Jurkat, Clone E6-1 (cell line): Measurements from ENCODE around the gene KLRC3. TPM values are rescaled to one million over a fixed set of nuclear protein-coding genes. Genes with fewer than 3 reads are reported as not detected.
"Not testable (repeated sequence)": the region's sequence is repeated elsewhere in the genome, so short reads cannot be mapped to it uniquely, and the experiment has no call there.

Experiments
- DNase-seq: peaks from one replicate; pipeline ENCODE4 v3.0.0-alpha.2; 2011; ENCODE audit warnings: low read depth, low spot score
- H3K4me3 ChIP-seq: 2 replicates; pipeline ENCODE4 v1.5.1; 2011; ENCODE audit warnings: mild to moderate bottlenecking, low read length, control low read depth, moderate library complexity
- polyA plus RNA-seq: library from polyadenylated mRNA; unstranded; fragments of >200 nt; gene quantifications from one replicate; pipeline ENCODE4 v1.2.1, GENCODE V29; 2012; ENCODE audit warnings: missing spikeins; ENCODE audit not compliant: insufficient read length, insufficient read depth

The KLRC3 gene
- not detected for polyA plus RNA-seq

GRCh38 chr12:10420334-10420733 lies at the start of gene KLRC3:
TSS of gene KLRC3 (minus strand) at chr12:10420595. CDS start at chr12:10420550, 45 bp downstream.
- not testable (repeated sequence) for H3K4me3 ChIP-seq, DNase-seq

DNA sequence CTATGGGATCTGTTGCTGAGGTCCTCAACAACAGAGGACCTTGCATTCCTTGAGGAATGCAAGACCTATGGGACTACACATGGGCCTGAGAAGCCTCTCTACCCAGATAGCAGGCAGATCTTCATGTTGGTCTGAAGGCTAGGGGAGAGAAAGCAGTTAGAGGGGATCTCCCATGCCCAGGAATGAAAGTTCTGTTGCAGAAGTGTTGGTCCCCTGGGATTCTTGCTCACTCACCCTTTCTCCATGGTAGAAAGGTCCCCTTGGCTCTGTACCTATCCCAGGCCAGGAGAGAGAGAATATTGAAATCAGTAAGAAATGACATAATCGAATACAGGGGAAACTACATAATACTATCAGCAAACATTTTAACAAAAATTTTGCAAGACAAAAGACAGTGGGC lies 49.3 kb upstream of the KLRC3 start:
- no peak for DNase-seq
- no peak overlapping the region for H3K4me3 ChIP-seq

- no peak overlapping the region for H3K4me3 ChIP-seq
- no peak for DNase-seq
These were observed 45.9 kb upstream of the KLRC3 start for GRCh38 chr12:10466311-10466710.

- DNase-seq: no peak
These were observed 37.4 kb upstream of the KLRC3 start for GRCh38 chr12:10457760-10458159.

GRCh38 chr12:10456856-10457255 lies 36.5 kb upstream of the KLRC3 start:
- DNase-seq: no peak
- no peak overlapping the region for H3K4me3 ChIP-seq

More at GRCh38 chr12:10457760-10458159, 37.4 kb upstream of the KLRC3 start:
- no peak overlapping the region for H3K4me3 ChIP-seq

GRCh38 chr12:10455766-10456165 lies 35.4 kb upstream of the KLRC3 start:
- DNase-seq: no peak
- no peak overlapping the region for H3K4me3 ChIP-seq

DNA sequence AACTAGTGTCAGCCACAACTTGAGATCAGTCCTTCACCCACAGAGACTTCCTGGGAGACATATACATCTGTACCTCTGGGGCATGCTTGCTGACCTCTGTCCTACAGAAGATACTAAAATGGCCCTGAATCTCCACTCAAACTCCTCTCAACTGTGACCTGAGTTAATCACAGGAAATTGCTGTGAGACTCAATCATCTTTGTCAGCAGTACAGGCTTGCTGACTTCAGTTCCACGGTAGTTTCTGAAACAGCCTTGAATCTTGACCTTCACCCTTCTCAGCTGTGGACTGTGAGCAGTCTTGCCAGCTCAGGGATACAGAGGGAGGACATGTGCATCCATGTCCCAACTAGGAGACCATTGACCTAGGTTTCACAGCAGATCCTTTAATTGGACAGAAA lies 34.1 kb upstream of the KLRC3 start:
- no peak for DNase-seq
- H3K4me3 ChIP-seq: no peak overlapping the region

- no peak within 1 kb of the TSS for H3K4me3 ChIP-seq
- DNase-seq: no peak
These were observed 32.8 kb upstream of the KLRC3 start, which contains the start of gene KLRC1 for GRCh38 chr12:10453156-10453555. TSS of gene KLRC1 (minus strand) at chr12:10453377. CDS start at chr12:10451156, 2,221 bp downstream.

DNA sequence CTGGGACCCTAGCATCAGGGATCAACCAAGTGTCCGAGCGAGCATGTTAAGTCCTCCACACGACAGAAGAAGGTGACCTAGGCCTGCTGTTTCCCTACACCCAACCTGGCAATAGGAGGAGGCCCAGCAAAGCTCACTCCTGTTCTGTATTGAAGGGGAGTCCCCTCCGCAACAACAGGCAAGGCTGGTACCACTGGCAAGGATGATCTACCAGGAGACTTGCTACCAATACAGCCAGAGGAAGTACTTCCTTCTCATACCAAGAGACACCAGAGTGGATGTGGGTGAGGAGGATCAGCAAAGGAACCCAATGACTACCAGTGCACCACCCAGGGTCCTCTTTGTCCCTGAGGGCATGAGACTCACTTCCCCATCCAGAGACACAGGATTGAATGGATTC lies 27.8 kb upstream of the KLRC3 start:
- H3K4me3 ChIP-seq: no peak overlapping the region
- no peak for DNase-seq

- not testable (repeated sequence) for DNase-seq, H3K4me3 ChIP-seq
These were observed 25.7 kb upstream of the KLRC3 start for GRCh38 chr12:10446052-10446451.

DNA sequence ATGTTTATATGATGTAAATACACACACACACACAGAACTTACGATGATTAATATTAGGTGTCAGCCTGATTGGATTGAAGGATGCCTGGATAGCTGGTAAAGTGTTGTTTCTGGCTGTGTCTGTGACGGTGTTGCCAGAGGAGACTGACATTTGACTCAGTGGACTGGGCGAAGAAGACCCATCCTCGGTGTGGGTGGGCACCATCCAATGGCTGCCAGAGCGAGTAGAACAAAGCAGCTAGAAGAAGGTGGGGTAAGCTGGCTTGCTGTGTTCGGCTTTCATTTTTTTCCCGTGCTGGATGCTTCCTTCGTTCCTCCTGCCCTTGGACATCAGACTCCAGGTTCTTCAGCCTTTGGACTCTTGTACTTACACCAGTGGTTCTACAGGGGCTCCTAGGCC lies 20.7 kb upstream of the KLRC3 start:
- not testable (repeated sequence) for DNase-seq, H3K4me3 ChIP-seq

DNA sequence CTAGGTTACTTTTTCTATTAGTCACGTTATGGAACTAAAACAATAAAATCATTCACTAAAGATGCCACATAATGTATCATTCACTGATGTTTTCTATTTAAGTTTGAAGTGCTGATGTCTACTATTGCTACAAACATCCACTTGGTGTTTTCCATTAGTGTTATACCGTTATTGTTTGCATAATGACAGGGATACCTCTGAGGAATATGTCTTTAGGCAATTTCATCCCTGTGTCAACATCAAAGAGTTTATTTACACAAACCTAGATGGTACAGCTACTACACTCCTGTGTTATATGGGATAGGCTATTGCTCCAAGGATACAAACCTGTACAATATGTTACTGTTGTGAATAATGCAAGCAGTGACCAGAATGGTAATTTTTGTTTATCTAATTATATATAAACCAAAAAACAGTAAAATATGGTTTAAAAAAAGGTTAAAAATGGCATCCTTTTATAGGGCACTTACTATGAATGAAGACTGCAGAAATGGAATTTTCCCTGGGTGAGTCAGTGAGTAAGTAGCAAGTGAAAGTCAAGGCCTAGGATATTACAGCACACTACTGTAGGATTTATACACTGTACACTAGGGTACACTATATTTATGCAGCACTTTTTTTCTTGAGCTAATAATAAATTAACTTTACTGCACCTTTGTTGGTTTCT lies 19.3 kb upstream of the KLRC3 start:
- DNase-seq: not testable (repeated sequence)

GRCh38 chr12:10437601-10438000 lies 17.2 kb upstream of the KLRC3 start:
- DNase-seq, H3K4me3 ChIP-seq: not testable (repeated sequence)

More for the DNA sequence above, 19.3 kb upstream of the KLRC3 start:
- not testable (repeated sequence) for H3K4me3 ChIP-seq

DNA sequence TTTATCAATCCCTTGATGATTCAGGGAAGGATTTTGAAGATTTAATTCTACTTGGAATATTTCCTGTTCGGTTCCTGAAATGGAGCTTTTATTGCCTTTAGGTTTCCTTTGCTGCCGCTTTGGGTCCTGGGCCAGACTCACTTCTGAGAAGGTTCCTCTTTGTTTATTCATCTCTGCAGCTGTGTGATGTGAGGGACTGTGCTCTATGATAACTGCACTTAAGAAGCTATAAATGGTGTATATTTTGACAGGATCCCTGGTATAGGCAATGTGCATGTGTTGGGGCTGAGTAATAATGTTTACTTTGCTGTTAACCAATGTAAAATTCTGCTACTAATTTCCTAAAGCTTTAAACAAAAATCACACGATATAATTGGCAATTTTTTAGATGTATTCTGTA lies 15.4 kb upstream of the KLRC3 start, which contains the start of gene KLRC2:
KLRC2 (minus strand) TSS at position 195 of the 400 bp plus-strand sequence; CDS start at position 171, 24 bp downstream.
- not testable (repeated sequence) for DNase-seq, H3K4me3 ChIP-seq

GRCh38 chr12:10430623-10431022 lies 10.2 kb upstream of the KLRC3 start:
- H3K4me3 ChIP-seq, DNase-seq: not testable (repeated sequence)

GRCh38 chr12:10425938-10426337 lies 5.5 kb upstream of the KLRC3 start:
- not testable (repeated sequence) for H3K4me3 ChIP-seq

DNA sequence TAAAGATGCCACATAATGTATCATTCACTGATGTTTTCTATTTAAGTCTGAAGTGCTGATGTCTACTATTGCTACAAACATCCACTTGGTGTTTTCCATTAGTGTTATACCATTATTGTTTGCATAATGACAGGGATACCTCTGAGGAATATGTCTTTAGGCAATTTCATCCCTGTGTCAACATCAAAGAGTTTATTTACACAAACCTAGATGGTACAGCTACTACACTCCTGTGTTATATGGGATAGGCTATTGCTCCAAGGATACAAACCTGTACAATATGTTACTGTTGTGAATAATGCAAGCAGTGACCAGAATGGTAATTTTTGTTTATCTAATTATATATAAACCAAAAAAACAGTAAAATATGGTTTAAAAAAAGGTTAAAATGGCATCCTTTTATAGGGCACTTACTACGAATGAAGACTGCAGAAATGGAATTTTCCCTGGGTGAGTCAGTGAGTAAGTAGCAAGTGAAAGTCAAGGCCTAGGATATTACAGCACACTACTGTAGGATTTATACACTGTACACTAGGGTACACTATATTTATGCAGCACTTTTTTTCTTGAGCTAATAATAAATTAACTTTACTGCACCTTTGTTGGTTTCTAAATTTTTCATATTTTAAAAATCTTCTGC lies 4.0 kb upstream of the KLRC3 start:
- not testable (repeated sequence) for DNase-seq, H3K4me3 ChIP-seq

More at GRCh38 chr12:10425938-10426337, 5.5 kb upstream of the KLRC3 start:
- not testable (repeated sequence) for DNase-seq

DNA sequence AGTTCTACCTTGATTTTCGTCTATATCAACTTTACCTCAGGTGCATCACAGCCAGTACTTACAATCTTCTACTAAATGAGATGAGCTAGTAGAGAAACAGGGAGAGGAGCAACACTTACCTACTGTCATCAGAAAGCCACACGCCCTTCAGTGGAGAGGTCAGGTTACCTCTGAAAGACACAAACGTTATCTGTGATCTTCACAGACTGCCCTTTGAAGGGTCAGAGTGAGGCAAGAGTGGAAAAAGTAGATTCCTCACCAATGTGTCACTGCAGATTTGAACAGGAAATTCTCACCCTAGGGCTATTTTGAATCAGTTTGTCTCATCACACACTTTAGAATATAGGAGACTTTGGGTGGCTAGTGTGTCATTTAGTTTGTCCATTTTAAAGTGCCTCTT lies 1.8 kb upstream of the KLRC3 start:
- H3K4me3 ChIP-seq, DNase-seq: not testable (repeated sequence)

DNA sequence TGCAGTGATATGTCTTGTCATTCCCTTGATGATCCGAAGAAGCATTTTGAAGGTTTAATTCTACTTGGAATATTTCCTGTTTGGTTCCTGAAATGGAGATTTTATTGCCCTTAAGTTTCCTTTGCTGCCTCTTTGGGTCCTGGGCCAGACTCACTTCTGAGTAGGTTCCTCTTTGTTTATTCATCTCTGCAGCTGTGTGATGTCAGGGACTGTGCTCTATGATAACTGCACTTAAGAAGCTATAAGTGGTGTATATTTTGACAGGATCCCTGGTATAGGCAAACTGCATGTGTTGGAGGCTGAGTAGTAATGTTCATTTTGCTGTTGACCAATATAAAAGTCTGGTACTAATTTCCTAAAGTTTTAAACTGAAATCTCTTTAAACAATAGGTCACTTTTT lies 11.0 kb downstream of the KLRC3 start, which contains the start of gene KLRC4:
KLRC4 (minus strand) TSS at position 366 of the 400 bp plus-strand sequence; CDS start at position 184, 182 bp downstream.
- DNase-seq: no peak
- no peak within 1 kb of the TSS for H3K4me3 ChIP-seq

DNA sequence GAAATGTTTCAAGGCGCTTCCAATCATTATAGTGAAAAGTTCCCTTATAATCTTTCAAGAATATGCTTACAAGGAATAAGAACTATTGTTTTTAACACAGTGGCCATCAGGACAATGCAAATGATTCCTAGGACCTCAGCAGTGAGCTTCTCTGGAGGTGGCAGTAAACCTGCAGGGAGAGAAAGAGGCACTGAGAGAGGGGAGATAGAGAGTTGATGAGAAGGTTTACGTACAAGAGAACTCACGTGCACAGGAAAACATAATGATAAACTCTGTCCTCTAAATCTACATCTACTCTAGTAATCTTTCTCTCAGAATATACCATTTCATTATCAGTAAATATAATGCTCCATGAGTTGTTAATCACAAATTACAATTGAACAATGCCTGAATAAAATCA lies 11.6 kb downstream of the KLRC3 start:
- DNase-seq: no peak
- no peak overlapping the region for H3K4me3 ChIP-seq
